Activated T-helper 17 cell treated with anti-CD3 and anti-CD28 coated beads, Interleukin-2, amount 50 U/mL, for 72 hours (primary cell): Measurements from ENCODE around the gene TARDBP. TPM values are rescaled to one million over a fixed set of nuclear protein-coding genes. Genes with fewer than 3 reads are reported as not detected.
"Not testable (repeated sequence)": the region's sequence is repeated elsewhere in the genome, so short reads cannot be mapped to it uniquely, and the experiment has no call there.

Experiments
- ATAC-seq: fragments of 150-1000 bp; cut with Tn5 transposase; replicated peaks from 2 replicates; pipeline ENCODE4 v1.10.0; 2021; ENCODE audit warnings: mild to moderate bottlenecking, moderate library complexity
- H3K27ac Mint-ChIP-seq: one replicate; pipeline ENCODE4 v1.8.0; 2022; ENCODE audit warnings: mixed read lengths
- H3K27me3 Mint-ChIP-seq: one replicate; pipeline ENCODE4 v1.8.0; 2022; ENCODE audit warnings: mixed read lengths
- H3K36me3 Mint-ChIP-seq: one replicate; pipeline ENCODE4 v1.8.0; 2022; ENCODE audit warnings: low read depth, mild to moderate bottlenecking, mixed read lengths
- H3K4me1 Mint-ChIP-seq: one replicate; pipeline ENCODE4 v1.8.0; 2022; ENCODE audit warnings: mixed read lengths
- H3K4me3 Mint-ChIP-seq: one replicate; pipeline ENCODE4 v1.8.0; 2022; ENCODE audit warnings: mild to moderate bottlenecking, mixed read lengths
- H3K9me3 Mint-ChIP-seq: one replicate; pipeline ENCODE4 v1.8.0; 2022; ENCODE audit warnings: mixed read lengths
- total RNA-seq, 2 donors: library from RNA; stranded (reverse); gene quantifications; one replicate each; pipeline ENCODE4 v1.2.3, GENCODE V29; 2022

TARDBP gene
- total RNA-seq, 2 donors from 2014 or later: 120 to 186 TPM

DNA sequence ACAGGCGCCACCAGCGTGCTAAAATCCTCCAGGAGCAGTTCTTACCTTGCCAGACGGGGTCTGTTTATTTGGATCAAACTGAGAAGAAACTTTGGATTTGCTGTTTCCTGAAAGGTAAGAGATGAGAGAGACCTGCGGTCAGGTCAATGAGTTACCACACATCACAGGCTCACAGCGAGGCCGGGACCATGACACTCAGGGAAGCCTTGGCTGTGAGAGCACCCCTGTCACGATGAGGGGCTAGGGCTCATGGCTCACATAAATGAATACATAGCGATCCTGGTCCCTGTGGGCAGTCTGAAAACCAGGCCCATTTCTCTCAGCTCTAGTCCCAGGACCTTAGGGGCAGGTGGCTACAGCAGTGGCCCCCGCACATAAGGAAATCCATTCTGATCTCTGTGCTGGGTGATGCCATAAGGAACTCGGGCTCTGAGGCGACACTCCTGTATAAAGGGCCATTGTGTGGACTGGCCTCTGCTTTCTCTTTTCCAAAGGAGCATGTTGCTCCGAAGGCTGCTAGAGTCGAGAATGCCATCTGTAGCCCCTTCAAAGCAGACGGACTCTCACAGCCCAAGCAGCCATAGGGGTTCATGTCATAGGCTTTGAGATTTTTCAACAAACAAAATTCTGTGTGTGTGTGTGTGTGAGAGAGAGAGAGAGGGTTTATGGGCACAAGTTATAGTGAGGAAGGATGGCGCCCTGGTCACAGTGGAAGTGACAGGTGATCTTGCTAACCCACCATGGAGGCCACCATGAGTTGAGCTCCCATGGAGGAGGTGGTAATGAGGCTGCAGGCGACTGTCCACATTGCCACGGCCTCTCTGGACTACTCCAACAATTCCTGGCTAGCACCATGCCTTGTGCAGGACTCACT is 56.4 kb downstream of the TARDBP start:
- peak overlapping the region; percentile 78 for H3K27ac Mint-ChIP-seq
- no peak for ATAC-seq
- H3K27me3 Mint-ChIP-seq: no peaks in the 10 kb centered on the region
- peaks cover 5% of the 10 kb centered on the region for H3K4me1 Mint-ChIP-seq
- H3K36me3 Mint-ChIP-seq: peaks cover 97% of the 10 kb centered on the region
- H3K4me3 Mint-ChIP-seq: no peak overlapping the region
- H3K9me3 Mint-ChIP-seq: no peaks in the 10 kb centered on the region

- H3K4me1 Mint-ChIP-seq: peaks cover 5% of the 10 kb centered on the region
- H3K36me3 Mint-ChIP-seq: peaks cover 98% of the 10 kb centered on the region
- ATAC-seq: no peak
- H3K9me3 Mint-ChIP-seq: no peaks in the 10 kb centered on the region
- peak overlapping the region; percentile 72 for H3K27ac Mint-ChIP-seq
- H3K27me3 Mint-ChIP-seq: no peaks in the 10 kb centered on the region
- H3K4me3 Mint-ChIP-seq: no peak overlapping the region
These were observed 58.4 kb downstream of the TARDBP start for GRCh38 chr1:11070876-11071275.

DNA sequence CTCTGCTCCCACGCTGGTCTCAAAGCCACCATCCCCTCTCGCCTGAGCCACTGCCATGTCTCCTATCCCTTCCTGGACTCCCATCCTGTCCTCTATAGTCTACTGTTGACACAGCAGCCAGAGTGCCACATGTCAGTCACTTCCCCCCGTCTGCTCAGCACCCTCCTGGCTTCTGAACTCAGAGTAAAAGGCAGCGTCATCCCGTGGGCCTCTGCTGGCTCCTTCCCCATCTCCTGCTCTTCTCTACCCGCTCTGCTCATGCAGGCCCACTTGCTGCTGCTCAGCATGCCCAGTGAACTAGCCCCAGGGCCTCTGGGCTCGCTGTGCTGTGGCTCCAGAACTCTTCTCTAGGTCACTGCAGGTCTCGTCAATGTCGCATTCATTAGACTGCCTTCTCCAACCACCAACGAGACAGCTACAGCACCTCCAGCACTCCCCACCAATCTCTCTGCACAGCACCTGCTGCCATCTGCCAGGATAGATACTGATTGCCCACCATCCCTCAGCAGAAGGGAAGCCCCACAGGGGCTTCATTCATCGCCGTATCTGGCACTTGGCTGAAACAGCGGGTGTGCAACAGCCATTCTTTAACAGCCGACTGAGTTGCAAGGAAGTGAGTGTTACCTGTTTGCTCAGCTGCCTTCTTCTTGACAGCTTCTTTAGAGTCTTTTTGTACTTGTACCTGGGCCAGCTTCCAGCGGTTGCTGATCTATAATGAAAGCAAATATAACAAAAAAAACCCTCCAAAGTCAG is 59.2 kb downstream of the TARDBP start:
- Mint-ChIP-seq H3K27me3 (no peaks in the 10 kb centered on the region), H3K9me3 (no peaks in the 10 kb centered on the region), H3K4me3 (no peak overlapping the region), H3K27ac (peak overlapping the region; percentile 72), H3K4me1 (peaks cover 5% of the 10 kb centered on the region), H3K36me3 (peaks cover 98% of the 10 kb centered on the region)
- no peak for ATAC-seq

- Mint-ChIP-seq H3K27ac (no peak overlapping the region), H3K36me3 (peaks cover 98% of the 10 kb centered on the region), H3K4me3 (no peak overlapping the region), H3K9me3 (no peaks in the 10 kb centered on the region), H3K4me1 (peaks cover 5% of the 10 kb centered on the region), H3K27me3 (no peaks in the 10 kb centered on the region)
- ATAC-seq: no peak
These were observed 59.9 kb downstream of the TARDBP start for GRCh38 chr1:11072216-11072917.

GRCh38 chr1:11073398-11073797 is 60.9 kb downstream of the TARDBP start:
- H3K36me3 Mint-ChIP-seq: peaks cover 98% of the 10 kb centered on the region
- H3K4me1 Mint-ChIP-seq, H3K27me3 Mint-ChIP-seq, H3K9me3 Mint-ChIP-seq, H3K27ac Mint-ChIP-seq, H3K4me3 Mint-ChIP-seq: not testable (repeated sequence)
- peak; percentile 66 for ATAC-seq

Other genes starting within 250 kb of the TARDBP start
- gene CASZ1, start 216.0 kb upstream of the TARDBP start, total RNA-seq: 1 to 10 TPM; 2.6 to 4.3 TPM
- under 1 TPM in 1 of 2 donors, not detected in 1; 0.43 TPM for gene MASP2, start 34.6 kb downstream of the TARDBP start, total RNA-seq
- 100 to 1,000 TPM in 1 of 2 donors, 10 to 100 TPM in 1; 83.9 to 225 TPM for gene SRM, start 47.4 kb downstream of the TARDBP start, total RNA-seq
- gene EXOSC10, start 87.2 kb downstream of the TARDBP start, total RNA-seq: 100 to 1,000 TPM in 1 of 2 donors, 10 to 100 TPM in 1; 69.0 to 102 TPM
- gene ANGPTL7, start 176.7 kb downstream of the TARDBP start, total RNA-seq: not detected
- 10 to 100 TPM; 22.4 to 38.0 TPM for gene MTOR, start 249.9 kb downstream of the TARDBP start, total RNA-seq